A549 (cell line): ENCODE measurements around the gene OR5J2. TPM values are rescaled to one million over a fixed set of nuclear protein-coding genes. Genes with fewer than 3 reads are reported as not detected.
"Not testable (repeated sequence)": the region's sequence is repeated elsewhere in the genome, so short reads cannot be mapped to it uniquely, and the experiment has no call there.

Source experiments
- ATAC-seq, 2 experiments: fragments of 200-7000 bp in 1 of 2; fragments of >200 bp in 1 of 2; cut with Nextera tagmentation in 1 of 2; cut with Tn5 transposase in 1 of 2; 3 replicates each; pipeline versions ENCODE4 v1.8.0 to v1.9.1; 2018 to 2020; ENCODE audit warnings: mild to moderate bottlenecking in 1 of 2, moderate library complexity in 1 of 2
- CTCF ChIA-PET: fragments of 300-600 bp; sonication (Branson Sonifier 250); formaldehyde crosslinking; extraction: SDS; loops from one replicate; lab custom pipeline; 2021; ENCODE audit warnings: antibody characterized with exemption, inconsistent platforms; lab: Yijun Ruan, JAX
- POLR2A ChIA-PET: fragments of 350-600 bp; formaldehyde crosslinking; extraction: SDS; loops from one replicate; lab custom pipeline; 2021; ENCODE audit warnings: antibody characterized with exemption, inconsistent platforms; lab: Yijun Ruan, JAX
- DNase-seq, 2 experiments: peaks; one replicate each; pipeline versions ENCODE4 v3.0.0 to v3.0.0-alpha.2; 2011 to 2016; ENCODE audit warnings: low read depth in 1 of 2, low spot score in 1 of 2
- FAIRE-seq: peaks from 2 replicates; lab custom pipeline; 2011; peaks lifted over from hg19 to GRCh38; lab: Jason Lieb, UNC
- H3K27ac ChIP-seq, 2 experiments: fragments of >200 bp; sonication (Bioruptor Twin); formaldehyde crosslinking; 3 replicates each; pipeline ENCODE4 v1.5.1; 2016 to 2017
- H3K4me1 ChIP-seq: fragments of >200 bp; sonication (Bioruptor Twin); formaldehyde crosslinking; 3 replicates; pipeline ENCODE4 v1.6.1; 2016
- H3K4me2 ChIP-seq: fragments of >200 bp; sonication (Bioruptor Twin); formaldehyde crosslinking; 3 replicates; pipeline ENCODE4 v1.6.1; 2016
- H3K4me3 ChIP-seq: fragments of >200 bp; sonication (Bioruptor Twin); formaldehyde crosslinking; 3 replicates; pipeline ENCODE4 v1.5.1; 2016
- H3K9me3 ChIP-seq: fragments of >200 bp; sonication (Bioruptor Twin); formaldehyde crosslinking; 3 replicates; pipeline ENCODE4 v1.6.1; 2016
- BHLHE40 ChIP-seq: IDR thresholded peaks from 2 replicates; pipeline ENCODE4 v1.6.1; 2012; ENCODE audit warnings: low read depth, low read length, inconsistent platforms
- CBX2 ChIP-seq: fragments of 200-600 bp; sonication (generic); IDR thresholded peaks from 2 replicates; pipeline ENCODE4 v1.6.1; 2016; ENCODE audit warnings: low read depth, mild to moderate bottlenecking, borderline replicate concordance
- CHD2 ChIP-seq: fragments of 150-350 bp; IDR thresholded peaks from 2 replicates; pipeline ENCODE4 v1.6.1; 2014; ENCODE audit warnings: low read length; ENCODE audit not compliant: partially characterized antibody
- FOSB ChIP-seq: fragments of 250-450 bp; sonication (Bioruptor Pico); IDR thresholded peaks from 2 replicates; pipeline ENCODE4 v1.5.0; 2020; ENCODE audit warnings: mild to moderate bottlenecking, moderate library complexity
- FOSL2 ChIP-seq, 2 experiments: fragments of 450-650 bp in 1 of 2; fragments of >200 bp in 1 of 2; sonication (Bioruptor Twin) in 1 of 2; formaldehyde crosslinking; IDR thresholded peaks; 2 replicates each; pipeline versions ENCODE4 v1.5.0 to v1.6.1; 2016 to 2020; ENCODE audit warnings: mild to moderate bottlenecking in 1 of 2, moderate library complexity in 1 of 2
- FOXS1 ChIP-seq: fragments of 250-450 bp; sonication (Bioruptor Pico); IDR thresholded peaks from 2 replicates; pipeline ENCODE4 v1.5.0; 2020; ENCODE audit warnings: mild to moderate bottlenecking, moderate library complexity
- HOXB5 ChIP-seq: fragments of 250-450 bp; sonication (Bioruptor Pico); IDR thresholded peaks from 2 replicates; pipeline ENCODE4 v1.5.0; 2020; ENCODE audit warnings: mild to moderate bottlenecking, moderate library complexity
- MAFK ChIP-seq: fragments of 450-650 bp; IDR thresholded peaks from 2 replicates; pipeline ENCODE4 v1.6.1; 2014; ENCODE audit not compliant: partially characterized antibody
- PHF8 ChIP-seq: fragments of 200-600 bp; sonication (generic); IDR thresholded peaks from 2 replicates; pipeline ENCODE4 v1.6.1; 2016; ENCODE audit warnings: low read depth, mild to moderate bottlenecking, antibody characterized with exemption, moderate library complexity, borderline replicate concordance
- RNF2 ChIP-seq: fragments of 200-600 bp; sonication (generic); IDR thresholded peaks from 2 replicates; pipeline ENCODE4 v1.6.1; 2016; ENCODE audit warnings: low read depth, mild to moderate bottlenecking, antibody characterized with exemption, moderate library complexity, borderline replicate concordance
- SMC3 ChIP-seq: fragments of >200 bp; sonication (Bioruptor Twin); formaldehyde crosslinking; IDR thresholded peaks from 3 replicates; pipeline ENCODE4 v1.6.1; 2018; ENCODE audit warnings: inconsistent platforms
- SREBF2 ChIP-seq: fragments of 450-650 bp; IDR thresholded peaks from 2 replicates; pipeline ENCODE4 v1.6.1; 2014; ENCODE audit warnings: mild to moderate bottlenecking, moderate library complexity
- ZNF302 ChIP-seq: fragments of 250-450 bp; sonication (Bioruptor Pico); IDR thresholded peaks from 2 replicates; pipeline ENCODE4 v1.9.0; 2021; ENCODE audit warnings: inconsistent platforms, mild to moderate bottlenecking, moderate library complexity
- ZSCAN20 ChIP-seq: fragments of 250-450 bp; sonication (Bioruptor Pico); IDR thresholded peaks from 2 replicates; pipeline ENCODE4 v1.8.0; 2022; ENCODE audit warnings: mild to moderate bottlenecking, moderate library complexity
- WGBS: methylation state at CpG from one replicate; pipeline ENCODE4 v1.1.6; 2017; ENCODE audit errors: missing lambda C conversion rate; 5-methylcytosine and 5-hydroxymethylcytosine counted together
- polyA minus RNA-seq: library from RNA; depleted of rRNA, polyadenylated mRNA; stranded (reverse); fragments of >200 nt; gene quantifications from 2 replicates; pipeline ENCODE4 v1.2.3, GENCODE V29; 2011; rRNA and poly(A)+ RNA removed
- polyA plus RNA-seq, 4 experiments: library from polyadenylated mRNA; depleted of rRNA in 3 of 4; stranded (reverse); fragments of >200 nt; fragmentation: RNase III in 1 of 4; extraction: RNeasy Plus Mini Kit Qiagen cat#74134 plus additional on column Dnase treatment in 1 of 4; gene quantifications; 2 replicates in 3 of 4; 3 replicates in 1 of 4; pipeline ENCODE4 v1.2.3, GENCODE V29; 2011 to 2017
- TF ChIP-seq, protein P1 (sequence below): IDR thresholded peaks from 2 replicates; pipeline ENCODE4 v1.6.1; 2012
- TF ChIP-seq, protein P2 (sequence below): fragments of 450-650 bp; IDR thresholded peaks from 2 replicates; pipeline ENCODE4 v1.6.1; 2014; ENCODE audit warnings: antibody characterized with exemption
- TF ChIP-seq, protein P3 (sequence below): fragments of >200 bp; sonication (Bioruptor Twin); formaldehyde crosslinking; IDR thresholded peaks from 3 replicates; pipeline ENCODE4 v1.6.1; 2016
- TF ChIP-seq, protein P4 (sequence below): fragments of 250-450 bp; sonication (Bioruptor Pico); IDR thresholded peaks from 2 replicates; pipeline ENCODE4 v1.5.0; 2021; ENCODE audit warnings: mild to moderate bottlenecking, moderate library complexity, borderline replicate concordance
- TF ChIP-seq, protein P5 (sequence below): fragments of 200-600 bp; sonication (generic); IDR thresholded peaks from 2 replicates; pipeline ENCODE4 v1.6.1; 2016; ENCODE audit warnings: antibody characterized with exemption, mild to moderate bottlenecking, moderate library complexity

OR5J2 gene
- not detected in 2 replicates for polyA plus RNA-seq (2011; rRNA removed)
- not detected in 2 replicates for polyA plus RNA-seq (2012; cell fraction: cytosol; rRNA removed)
- not detected in 2 replicates for polyA plus RNA-seq (2012; cell fraction: nucleus; rRNA removed)
- polyA plus RNA-seq (2017; fragmentation: RNase III; extraction: RNeasy Plus Mini Kit Qiagen cat#74134 plus additional on column Dnase treatment): not detected in 3 replicates
- polyA minus RNA-seq: not detected in 2 replicates

DNA sequence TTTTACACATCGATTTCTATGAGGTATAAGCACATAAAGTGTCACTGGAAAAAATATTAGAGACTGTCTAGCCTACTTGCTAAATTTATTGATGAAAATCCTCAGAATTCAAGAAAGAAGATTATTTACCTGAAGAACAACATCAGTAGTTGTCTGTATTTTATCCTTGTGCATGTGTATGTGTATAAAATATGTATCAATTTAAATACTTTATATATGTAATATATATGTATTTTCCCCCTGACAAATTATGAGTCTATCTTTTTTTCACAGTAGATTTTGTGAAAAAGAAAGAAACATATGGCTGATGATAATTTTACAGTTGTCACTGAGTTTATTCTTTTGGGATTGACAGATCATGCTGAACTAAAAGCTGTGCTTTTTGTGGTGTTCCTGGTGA, at the start of gene OR5J2:
OR5J2 (plus strand) TSS at position 301 of the 400 bp plus-strand sequence; CDS start at position 301, 0 bp downstream.
- TF ChIP-seq, protein P1, sequence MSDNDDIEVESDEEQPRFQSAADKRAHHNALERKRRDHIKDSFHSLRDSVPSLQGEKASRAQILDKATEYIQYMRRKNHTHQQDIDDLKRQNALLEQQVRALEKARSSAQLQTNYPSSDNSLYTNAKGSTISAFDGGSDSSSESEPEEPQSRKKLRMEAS: no peak
- TF ChIP-seq RNF2 (no peak), FOSB (CRISPR knock-in tag) (no peak), HOXB5 (CRISPR knock-in tag) (no peak), BHLHE40 (no peak), ZNF302 (CRISPR knock-in tag) (no peak), CHD2 (no peak), FOXS1 (CRISPR knock-in tag) (no peak), SMC3 (no peak), SREBF2 (no peak)
- TF ChIP-seq, protein P2, sequence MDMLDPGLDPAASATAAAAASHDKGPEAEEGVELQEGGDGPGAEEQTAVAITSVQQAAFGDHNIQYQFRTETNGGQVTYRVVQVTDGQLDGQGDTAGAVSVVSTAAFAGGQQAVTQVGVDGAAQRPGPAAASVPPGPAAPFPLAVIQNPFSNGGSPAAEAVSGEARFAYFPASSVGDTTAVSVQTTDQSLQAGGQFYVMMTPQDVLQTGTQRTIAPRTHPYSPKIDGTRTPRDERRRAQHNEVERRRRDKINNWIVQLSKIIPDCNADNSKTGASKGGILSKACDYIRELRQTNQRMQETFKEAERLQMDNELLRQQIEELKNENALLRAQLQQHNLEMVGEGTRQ: no peak
- TF ChIP-seq, protein P3, sequence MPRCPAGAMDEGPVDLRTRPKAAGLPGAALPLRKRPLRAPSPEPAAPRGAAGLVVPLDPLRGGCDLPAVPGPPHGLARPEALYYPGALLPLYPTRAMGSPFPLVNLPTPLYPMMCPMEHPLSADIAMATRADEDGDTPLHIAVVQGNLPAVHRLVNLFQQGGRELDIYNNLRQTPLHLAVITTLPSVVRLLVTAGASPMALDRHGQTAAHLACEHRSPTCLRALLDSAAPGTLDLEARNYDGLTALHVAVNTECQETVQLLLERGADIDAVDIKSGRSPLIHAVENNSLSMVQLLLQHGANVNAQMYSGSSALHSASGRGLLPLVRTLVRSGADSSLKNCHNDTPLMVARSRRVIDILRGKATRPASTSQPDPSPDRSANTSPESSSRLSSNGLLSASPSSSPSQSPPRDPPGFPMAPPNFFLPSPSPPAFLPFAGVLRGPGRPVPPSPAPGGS: no peak
- Histone ChIP-seq H3K4me3 (no peak within 1 kb of the TSS), H3K4me2 (no peak within 1 kb of the TSS), H3K27ac (no peak within 1 kb of the TSS), H3K4me1 (no peaks in the 10 kb centered on the region), H3K9me3 (0 out of 3 replicates have a peak, but pooled peaks cover 2% of the 10 kb centered on the region)
- POLR2A ChIA-PET: no interaction called here
- 2% methylated on average over 1 of the region's 1 CpG for WGBS
- no peak for DNase-seq
- CTCF ChIA-PET: no interaction called here
- FAIRE-seq: no peak
- no peak for ATAC-seq

DNA sequence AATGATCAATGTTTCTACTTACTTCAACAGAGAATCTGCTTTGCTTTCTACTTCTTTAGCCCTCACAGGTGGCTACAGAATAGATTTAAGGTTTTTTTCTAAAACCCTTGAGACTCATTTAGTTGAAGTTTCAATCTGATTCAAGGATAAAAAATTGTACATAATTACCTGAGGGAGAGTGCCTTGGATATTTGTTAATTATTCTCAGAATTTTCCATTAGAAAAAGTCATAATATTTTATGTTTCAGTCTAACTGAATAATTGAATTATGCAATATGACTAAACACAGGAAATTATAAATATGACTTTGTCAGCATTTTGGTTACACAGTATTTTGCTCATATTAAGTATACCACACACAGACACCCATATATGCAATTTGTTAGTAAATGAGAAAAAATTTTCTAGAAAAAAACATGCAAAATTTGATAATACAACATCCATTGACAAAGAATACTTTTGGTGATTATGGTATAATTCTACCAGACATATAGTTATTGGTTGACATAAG, 36.2 kb upstream of the OR5J2 start, which contains the start of gene OR8J3:
OR8J3 (minus strand) TSS at position 51 of the 511 bp plus-strand sequence. CDS start 2,483 bp downstream, outside the sequence.
- no peaks in the 10 kb centered on the region for H3K4me1 ChIP-seq
- H3K27ac ChIP-seq: no peak within 1 kb of the TSS
- TF ChIP-seq MAFK (peak; percentile 48), FOSL2 (IDR thresholded peaks at IDR 0.05) (no peak), FOSL2 (CRISPR knock-in tag; IDR thresholded peaks at IDR 0.05) (no peak)
- H3K9me3 ChIP-seq: no peaks in the 10 kb centered on the region
- CTCF ChIA-PET: no interaction called here
- POLR2A ChIA-PET: no interaction called here
- H3K4me2 ChIP-seq: peak within 1 kb of the TSS; percentile 45; the same call in 2 of the 3 replicates
- ATAC-seq (no peak), DNase-seq (no peak), FAIRE-seq (no peak)
- H3K4me3 ChIP-seq: no peak within 1 kb of the TSS

DNA sequence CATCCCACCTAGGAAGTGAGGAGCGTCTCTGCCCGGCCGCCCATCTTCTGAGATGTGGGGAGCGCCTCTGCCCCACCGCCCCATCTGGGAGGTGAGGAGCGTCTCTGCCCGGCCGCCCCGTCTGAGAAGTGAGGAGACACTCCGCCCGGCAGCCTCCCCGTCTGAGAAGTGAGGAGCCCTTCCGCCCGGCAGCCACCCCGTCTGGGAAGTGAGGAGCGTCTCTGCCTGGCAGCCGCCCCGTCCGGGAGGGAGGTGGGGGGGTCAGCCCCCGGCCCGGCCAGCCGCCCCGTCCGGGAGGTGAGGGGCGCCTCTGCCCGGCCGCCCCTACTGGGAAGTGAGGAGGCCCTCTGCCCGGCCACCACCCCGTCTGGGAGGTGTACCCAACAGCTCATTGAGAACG, 32.7 kb upstream of the OR5J2 start:
- H3K4me2 ChIP-seq, H3K4me1 ChIP-seq, ATAC-seq, H3K27ac ChIP-seq, CTCF ChIA-PET, H3K9me3 ChIP-seq, FAIRE-seq, POLR2A ChIA-PET, H3K4me3 ChIP-seq, DNase-seq: not testable (repeated sequence)
- 45% methylated on average over 6 of the region's 30 CpGs for WGBS

DNA sequence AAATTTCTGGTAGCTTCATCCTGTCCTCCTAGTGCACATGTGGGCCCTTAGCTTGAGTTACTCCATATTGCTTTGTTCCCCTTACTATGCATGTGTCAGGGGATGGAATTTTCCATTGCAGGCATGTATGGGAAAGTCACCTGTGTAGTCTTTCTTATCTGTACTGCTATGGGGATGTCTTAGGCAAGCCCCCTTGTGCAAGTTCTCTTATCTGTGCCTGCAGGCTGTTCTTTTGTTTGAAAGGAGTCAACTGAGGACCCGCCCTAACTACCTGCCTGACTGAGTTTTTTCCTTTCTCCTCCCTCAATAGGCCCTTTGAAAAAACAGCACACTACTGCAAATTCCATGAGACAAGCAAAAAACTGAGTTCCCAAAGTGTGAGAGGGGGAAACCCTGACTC, 25.0 kb upstream of the OR5J2 start:
- POLR2A ChIA-PET: no interaction called here
- CTCF ChIA-PET: no interaction called here
- Histone ChIP-seq H3K4me2 (no peak overlapping the region), H3K4me1 (no peaks in the 10 kb centered on the region), H3K4me3 (no peak overlapping the region), H3K27ac (no peak overlapping the region), H3K9me3 (no peaks in the 10 kb centered on the region)
- FAIRE-seq: no peak
- 0% methylated on average over 1 of the region's 1 CpG for WGBS
- ATAC-seq: no peak
- no peak for TF ChIP-seq CBX2
- TF ChIP-seq, protein P1: no peak
- TF ChIP-seq SREBF2: no peak
- TF ChIP-seq, protein P4, sequence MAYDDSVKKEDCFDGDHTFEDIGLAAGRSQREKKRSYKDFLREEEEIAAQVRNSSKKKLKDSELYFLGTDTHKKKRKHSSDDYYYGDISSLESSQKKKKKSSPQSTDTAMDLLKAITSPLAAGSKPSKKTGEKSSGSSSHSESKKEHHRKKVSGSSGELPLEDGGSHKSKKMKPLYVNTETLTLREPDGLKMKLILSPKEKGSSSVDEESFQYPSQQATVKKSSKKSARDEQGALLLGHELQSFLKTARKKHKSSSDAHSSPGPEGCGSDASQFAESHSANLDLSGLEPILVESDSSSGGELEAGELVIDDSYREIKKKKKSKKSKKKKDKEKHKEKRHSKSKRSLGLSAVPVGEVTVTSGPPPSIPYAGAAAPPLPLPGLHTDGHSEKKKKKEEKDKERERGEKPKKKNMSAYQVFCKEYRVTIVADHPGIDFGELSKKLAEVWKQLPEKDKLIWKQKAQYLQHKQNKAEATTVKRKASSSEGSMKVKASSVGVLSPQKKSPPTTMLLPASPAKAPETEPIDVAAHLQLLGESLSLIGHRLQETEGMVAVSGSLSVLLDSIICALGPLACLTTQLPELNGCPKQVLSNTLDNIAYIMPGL (CRISPR knock-in tag): no peak
- TF ChIP-seq PHF8: no peak
- TF ChIP-seq, protein P5, sequence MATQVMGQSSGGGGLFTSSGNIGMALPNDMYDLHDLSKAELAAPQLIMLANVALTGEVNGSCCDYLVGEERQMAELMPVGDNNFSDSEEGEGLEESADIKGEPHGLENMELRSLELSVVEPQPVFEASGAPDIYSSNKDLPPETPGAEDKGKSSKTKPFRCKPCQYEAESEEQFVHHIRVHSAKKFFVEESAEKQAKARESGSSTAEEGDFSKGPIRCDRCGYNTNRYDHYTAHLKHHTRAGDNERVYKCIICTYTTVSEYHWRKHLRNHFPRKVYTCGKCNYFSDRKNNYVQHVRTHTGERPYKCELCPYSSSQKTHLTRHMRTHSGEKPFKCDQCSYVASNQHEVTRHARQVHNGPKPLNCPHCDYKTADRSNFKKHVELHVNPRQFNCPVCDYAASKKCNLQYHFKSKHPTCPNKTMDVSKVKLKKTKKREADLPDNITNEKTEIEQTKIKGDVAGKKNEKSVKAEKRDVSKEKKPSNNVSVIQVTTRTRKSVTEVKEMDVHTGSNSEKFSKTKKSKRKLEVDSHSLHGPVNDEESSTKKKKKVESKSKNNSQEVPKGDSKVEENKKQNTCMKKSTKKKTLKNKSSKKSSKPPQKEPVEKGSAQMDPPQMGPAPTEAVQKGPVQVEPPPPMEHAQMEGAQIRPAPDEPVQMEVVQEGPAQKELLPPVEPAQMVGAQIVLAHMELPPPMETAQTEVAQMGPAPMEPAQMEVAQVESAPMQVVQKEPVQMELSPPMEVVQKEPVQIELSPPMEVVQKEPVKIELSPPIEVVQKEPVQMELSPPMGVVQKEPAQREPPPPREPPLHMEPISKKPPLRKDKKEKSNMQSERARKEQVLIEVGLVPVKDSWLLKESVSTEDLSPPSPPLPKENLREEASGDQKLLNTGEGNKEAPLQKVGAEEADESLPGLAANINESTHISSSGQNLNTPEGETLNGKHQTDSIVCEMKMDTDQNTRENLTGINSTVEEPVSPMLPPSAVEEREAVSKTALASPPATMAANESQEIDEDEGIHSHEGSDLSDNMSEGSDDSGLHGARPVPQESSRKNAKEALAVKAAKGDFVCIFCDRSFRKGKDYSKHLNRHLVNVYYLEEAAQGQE: no peak
- TF ChIP-seq ZSCAN20 (CRISPR knock-in tag): no peak
- no peak for TF ChIP-seq BHLHE40
- no peak for DNase-seq
